GM23248 (cell line): ENCODE measurements around the gene LRRC52.

Experiments
- EZH2 ChIP-seq: fragments of 200-600 bp; sonication (generic); IDR thresholded peaks from 2 replicates; pipeline ENCODE4 v1.6.1; 2018; ENCODE audit warnings: antibody characterized with exemption, mild to moderate bottlenecking; ENCODE audit not compliant: insufficient read depth, poor library complexity, severe bottlenecking
- EZH2phosphoT487 ChIP-seq: fragments of 200-600 bp; sonication (generic); IDR thresholded peaks from 2 replicates; pipeline ENCODE4 v1.6.1; 2018; ENCODE audit warnings: antibody characterized with exemption, moderate library complexity, mild to moderate bottlenecking, low read depth; ENCODE audit not compliant: insufficient read depth

DNA sequence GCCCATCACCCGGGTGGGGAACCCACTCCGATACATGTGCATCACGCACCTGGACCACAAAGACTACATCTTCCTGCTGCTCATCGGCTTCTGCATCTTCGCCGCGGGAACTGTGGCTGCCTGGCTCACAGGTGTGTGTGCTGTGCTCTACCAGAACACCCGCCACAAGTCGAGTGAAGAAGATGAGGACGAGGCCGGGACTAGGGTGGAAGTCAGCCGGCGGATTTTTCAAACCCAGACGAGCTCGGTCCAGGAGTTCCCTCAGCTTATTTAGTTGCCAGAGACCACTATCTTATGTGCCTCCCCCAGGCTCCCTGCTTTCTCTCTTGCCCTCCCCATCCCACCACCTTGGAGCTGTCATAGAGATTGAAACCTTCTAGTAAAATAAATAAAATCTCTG lies 19.8 kb downstream of the LRRC52 start:
- TF ChIP-seq EZH2phosphoT487 (no peak), EZH2 (no peak)
